Adrenal gland (tissue), 5 donors: ENCODE results near the gene TBL2.

ENCODE experiments used
- CTCF ChIP-seq, 6 experiments: fragments of 450-650 bp in 4 of 6; fragments of 200-600 bp in 2 of 6; sonication (generic) in 1 of 6; IDR thresholded peaks; 1 replicate in 5 of 6; 2 replicates in 1 of 6; pipeline versions ENCODE4 v1.5.1 to v1.8.0; 2016 to 2021; ENCODE audit warnings: antibody characterized with exemption in 6 of 6, mild to moderate bottlenecking in 2 of 6, moderate library complexity in 1 of 6
- POLR2A ChIP-seq, 2 donors: fragments of 450-650 bp; IDR thresholded peaks; one replicate each; pipeline ENCODE4 v1.6.1; 2017; ENCODE audit warnings: antibody characterized with exemption in 2 of 2, mild to moderate bottlenecking in 2 of 2, moderate library complexity in 1 of 2
- donor health status: DM: no; HTN: no; CAD: no.

GRCh38 chr7:73622527-73622908, 44.1 kb upstream of the TBL2 start:
- TF ChIP-seq CTCF (IDR thresholded peaks at IDR 0.05), result no peak
- no peak for TF ChIP-seq POLR2A (IDR thresholded peaks at IDR 0.05)
